Upper lobe of left lung (tissue), 4 donors: ENCODE results near the gene RAB42.

ENCODE experiments used
- EP300 ChIP-seq, 4 donors: sonication (generic); formaldehyde crosslinking; IDR thresholded peaks; one replicate each; pipeline ENCODE4 v1.5.1; 2017; ENCODE audit warnings: antibody characterized with exemption in 4 of 4, control low read depth in 2 of 4
- TF ChIP-seq, protein P1 (sequence below), 6 experiments: fragments of 450-650 bp in 4 of 6; fragments of 200-600 bp in 2 of 6; sonication (generic) in 2 of 6; IDR thresholded peaks; one replicate each; pipeline ENCODE4 v1.5.1; 2016 to 2019; ENCODE audit warnings: antibody characterized with exemption in 6 of 6

DNA sequence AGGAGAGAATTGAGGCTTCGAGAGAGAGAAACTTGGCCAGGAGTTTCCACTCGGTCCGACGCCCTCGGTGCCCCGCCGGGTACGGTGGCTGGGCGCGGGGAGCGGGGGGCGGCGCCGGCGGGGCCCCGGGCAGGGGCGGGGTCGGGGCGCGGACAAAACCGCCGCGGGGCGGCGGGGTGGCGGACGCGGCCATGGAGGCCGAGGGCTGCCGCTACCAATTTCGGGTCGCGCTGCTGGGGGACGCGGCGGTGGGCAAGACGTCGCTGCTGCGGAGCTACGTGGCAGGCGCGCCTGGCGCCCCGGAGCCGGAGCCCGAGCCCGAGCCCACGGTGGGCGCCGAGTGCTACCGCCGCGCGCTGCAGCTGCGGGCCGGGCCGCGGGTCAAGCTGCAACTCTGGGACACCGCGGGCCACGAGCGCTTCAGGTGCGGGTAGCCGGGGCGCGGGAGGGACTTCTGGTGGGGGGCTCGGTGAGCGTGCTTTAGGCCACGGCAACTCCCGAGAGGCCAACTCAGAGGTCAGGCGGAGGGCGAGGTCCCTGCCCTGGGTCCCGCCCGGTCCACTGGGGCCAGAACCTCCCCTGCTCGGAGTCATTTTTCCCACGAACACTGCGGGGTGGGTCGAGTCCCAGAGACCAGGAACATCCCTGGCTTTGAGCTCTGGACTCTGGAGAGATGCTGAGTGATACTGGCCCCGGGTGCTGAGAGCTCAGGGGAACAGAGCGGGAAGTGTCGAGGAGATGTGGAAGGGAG, 431 bp downstream of the RAB42 start:
- TF ChIP-seq, protein P1, sequence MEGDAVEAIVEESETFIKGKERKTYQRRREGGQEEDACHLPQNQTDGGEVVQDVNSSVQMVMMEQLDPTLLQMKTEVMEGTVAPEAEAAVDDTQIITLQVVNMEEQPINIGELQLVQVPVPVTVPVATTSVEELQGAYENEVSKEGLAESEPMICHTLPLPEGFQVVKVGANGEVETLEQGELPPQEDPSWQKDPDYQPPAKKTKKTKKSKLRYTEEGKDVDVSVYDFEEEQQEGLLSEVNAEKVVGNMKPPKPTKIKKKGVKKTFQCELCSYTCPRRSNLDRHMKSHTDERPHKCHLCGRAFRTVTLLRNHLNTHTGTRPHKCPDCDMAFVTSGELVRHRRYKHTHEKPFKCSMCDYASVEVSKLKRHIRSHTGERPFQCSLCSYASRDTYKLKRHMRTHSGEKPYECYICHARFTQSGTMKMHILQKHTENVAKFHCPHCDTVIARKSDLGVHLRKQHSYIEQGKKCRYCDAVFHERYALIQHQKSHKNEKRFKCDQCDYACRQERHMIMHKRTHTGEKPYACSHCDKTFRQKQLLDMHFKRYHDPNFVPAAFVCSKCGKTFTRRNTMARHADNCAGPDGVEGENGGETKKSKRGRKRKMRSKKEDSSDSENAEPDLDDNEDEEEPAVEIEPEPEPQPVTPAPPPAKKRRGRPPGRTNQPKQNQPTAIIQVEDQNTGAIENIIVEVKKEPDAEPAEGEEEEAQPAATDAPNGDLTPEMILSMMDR (IDR thresholded peaks at IDR 0.05): no peak
- no peak for TF ChIP-seq EP300 (IDR thresholded peaks at IDR 0.05)
